HG03432 (cell line): ENCODE measurements around the gene PRKAG2.
"Not testable (repeated sequence)": the region's sequence is repeated elsewhere in the genome, so short reads cannot be mapped to it uniquely, and the experiment has no call there.

Experiments used
- ATAC-seq: cut with Tn5 transposase; IDR thresholded peaks from one replicate; pipeline ENCODE4 v1.9.1; 2021; ENCODE audit warnings: mild to moderate bottlenecking, moderate library complexity; ENCODE audit not compliant: unreplicated experiment

Gene PRKAG2

DNA sequence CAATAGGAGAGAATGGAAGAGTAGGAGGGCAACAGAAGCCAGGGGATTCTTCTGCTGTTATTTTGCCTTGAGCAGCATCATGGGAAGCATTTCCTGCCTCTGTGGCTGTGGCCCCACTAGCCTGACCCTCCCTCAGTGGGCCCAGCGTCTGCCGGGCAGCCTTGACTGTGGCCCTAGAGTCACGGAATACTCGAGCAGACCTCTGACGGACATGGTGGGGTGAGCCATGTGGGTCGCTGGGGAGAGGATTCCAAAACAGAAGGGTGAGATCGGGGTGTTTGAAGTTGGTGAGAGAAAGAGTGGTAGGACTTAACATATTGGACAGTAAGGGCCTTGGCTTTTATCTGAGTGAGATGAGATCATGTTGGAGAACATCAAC lies 8.3 kb upstream of the PRKAG2 start:
- ATAC-seq: no peak

DNA sequence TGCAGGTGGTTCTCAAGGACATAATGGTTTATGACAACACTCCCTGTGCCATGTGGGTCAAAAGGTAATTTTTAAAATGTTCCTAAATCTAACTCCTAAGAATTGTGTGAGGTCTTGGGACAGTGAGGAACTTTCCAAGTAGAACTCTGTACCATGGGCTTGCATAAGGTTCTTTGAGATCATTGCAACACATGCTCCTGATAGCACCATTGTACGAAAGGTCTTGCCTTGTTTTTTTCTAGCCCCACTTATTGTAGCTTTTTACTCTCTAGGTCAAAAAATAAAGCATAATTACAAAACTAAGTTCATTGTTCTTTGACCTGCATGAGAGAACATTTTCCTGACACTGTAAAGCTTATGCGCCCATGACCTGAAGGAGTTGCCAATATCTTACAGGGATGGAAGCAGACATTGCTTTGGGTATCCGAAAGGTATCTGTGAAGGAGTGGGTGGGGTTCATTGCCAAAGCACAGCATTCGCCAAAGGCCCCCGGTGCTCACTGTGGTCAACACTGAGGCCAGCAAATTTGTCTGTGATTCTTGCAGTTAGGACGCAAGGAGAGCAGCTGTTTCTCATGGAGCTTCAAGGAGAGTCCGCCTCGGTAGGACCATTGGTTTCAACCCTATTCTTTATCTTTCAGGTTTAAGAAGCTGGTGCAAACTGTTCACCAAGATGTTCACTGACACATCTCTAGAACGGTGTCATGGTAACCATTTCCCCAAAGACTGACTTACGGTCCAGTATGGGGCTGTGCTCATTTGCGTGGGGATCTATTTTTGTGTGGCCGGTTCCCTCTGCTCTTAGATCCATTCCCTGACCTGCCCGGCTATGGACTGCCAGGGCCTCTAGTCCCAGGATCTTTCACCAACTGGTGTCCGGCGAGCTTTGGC lies 7.6 kb upstream of the PRKAG2 start:
- ATAC-seq: no peak

DNA sequence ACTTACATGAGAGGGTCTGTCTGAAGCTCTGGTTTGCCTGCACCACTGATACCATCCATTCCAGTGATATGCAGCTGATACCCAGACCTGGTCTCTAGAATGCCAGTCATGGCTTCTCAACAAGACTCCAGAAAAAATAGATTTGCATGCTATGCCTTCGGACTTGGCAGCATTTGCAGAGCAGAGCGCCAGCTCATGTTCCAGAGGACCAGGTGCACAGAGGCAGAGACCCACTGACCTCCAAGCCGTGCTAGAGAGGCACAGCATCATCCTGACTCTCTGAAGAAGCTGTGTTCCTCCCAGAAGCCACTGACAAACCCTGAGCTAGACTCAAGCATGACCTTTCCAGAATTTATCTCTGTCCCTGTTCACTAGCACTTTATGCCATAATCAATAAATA lies 6.9 kb upstream of the PRKAG2 start:
- no peak for ATAC-seq

DNA sequence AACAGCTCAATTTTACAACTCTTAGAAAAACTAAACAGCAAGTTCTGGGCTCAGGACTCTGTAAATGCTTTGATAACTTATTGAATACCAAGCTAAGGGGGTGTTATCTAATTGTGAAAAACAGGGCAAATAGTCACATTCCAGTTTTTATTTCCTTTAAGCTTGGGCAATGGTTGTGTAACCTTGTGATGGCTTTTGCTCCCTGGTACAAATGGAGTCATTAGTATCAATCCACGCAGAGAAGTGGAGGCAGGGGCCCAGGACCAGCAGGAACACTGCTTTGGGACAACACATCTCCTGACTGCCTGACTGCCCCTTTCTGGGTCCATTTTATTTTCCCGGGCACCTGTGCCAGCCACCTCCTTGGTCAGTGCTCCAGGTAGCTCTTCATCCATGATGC lies 5.8 kb upstream of the PRKAG2 start:
- no peak for ATAC-seq

DNA sequence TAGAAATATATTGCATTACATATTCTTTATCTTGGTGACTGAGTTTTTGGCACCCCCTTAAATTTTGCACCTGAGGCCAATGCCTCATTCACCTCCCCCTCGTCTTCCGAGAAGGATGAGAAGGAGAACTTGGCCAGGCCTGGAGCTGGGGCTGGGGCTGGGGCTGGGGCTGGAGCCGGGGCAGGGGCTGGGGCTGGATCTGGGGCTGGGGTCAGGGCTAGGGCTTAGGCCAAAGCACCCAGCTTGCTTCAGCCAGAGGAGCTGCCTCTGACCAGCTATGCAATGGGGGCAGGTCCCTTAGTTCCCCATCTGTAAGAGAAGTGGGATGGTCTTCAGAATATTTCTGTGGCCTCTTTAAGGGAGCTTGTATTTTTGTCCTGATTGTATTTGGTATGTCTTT lies 3.8 kb upstream of the PRKAG2 start:
- ATAC-seq: no peak

DNA sequence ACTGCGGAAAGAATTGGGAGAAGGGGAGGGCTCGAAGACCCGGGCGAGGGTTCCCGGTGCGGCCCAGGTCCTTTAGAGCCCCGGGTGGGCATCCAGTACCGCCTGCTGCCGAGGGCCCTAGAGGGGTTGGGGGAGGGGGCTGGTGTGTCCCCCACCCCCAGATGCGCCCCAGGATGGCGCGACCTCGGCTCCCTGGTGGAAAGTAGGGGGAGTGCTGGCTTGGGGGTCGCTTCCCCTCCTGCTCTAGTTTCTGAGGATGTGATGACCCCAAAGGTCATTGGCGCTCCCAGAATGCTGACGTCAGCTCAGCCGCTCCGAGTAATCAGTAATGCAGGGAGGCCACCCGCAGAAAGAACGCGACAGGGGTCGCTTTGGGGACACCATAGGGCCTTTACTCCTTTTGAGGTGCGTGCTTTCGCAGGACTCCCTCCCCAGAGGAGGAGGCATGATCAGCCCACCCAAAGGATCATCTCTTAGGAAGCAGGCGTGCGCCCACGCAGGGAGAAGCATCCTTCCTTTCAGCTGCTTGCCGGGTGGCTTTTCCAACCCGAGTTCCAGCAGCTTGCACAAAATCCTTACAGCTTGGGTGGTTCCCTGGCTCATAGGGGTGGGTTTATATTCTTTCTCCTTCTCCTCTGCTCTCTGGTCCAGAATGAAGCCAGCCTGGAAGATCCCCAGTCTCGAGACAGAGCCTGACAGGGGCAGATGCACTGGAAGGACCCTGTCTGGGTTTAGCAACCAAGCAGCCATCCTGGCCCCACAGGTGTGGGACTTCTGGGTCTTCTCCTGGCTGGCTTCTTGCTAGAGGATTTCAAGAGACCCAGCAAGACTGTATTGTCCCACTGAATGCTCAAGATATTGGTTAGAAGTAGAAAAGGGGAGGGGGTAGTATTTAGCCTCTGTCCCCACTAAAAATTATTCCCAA lies 1.3 kb upstream of the PRKAG2 start:
- no peak for ATAC-seq

DNA sequence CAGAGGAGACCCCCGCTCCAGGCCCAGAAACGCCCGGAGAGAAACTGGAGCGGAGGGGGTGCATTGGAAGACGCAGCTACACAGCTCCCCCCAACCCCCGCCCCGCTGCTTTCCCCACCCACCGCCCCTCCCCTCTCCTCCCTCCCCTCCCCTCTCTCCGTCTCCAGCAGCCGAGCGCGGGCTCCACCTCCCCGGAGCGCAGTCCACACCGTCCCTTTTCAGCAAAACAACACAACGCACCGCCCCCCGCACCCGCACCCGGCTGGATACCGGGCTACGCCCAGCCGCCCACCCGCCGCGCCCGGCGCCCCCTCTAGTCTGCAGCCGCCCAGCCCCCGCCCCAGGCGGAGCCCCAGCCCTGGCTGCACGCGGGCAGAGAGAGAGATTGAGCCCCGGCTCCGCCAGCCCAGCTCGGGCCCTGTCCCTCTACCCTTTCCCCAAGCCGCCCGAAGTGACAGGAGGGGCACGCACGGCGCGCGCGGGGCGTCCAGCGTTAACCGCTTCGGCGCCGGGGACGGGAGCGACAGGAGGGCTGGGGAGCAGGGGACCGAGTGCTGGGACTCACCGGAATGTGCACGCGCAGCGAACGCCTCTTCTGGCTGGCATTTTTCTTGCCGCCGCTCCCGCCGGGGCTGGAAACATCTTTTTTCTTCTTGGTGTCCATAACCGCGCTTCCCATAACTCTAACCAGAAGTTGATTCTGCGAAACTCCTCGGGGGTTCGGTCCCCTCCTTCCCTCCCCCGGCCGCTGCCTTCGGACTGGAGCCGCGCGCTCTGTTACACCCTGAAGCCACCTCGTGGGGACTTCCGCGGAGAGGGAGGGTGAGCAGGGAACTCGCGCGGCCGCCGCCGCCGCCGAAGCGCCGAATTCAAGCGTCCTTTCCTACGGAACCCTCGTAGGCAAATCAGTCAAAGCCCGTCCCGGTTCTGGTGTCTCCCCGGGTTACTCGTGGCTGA lies 695 bp downstream of the PRKAG2 start:
- peak; percentile 31 for ATAC-seq

DNA sequence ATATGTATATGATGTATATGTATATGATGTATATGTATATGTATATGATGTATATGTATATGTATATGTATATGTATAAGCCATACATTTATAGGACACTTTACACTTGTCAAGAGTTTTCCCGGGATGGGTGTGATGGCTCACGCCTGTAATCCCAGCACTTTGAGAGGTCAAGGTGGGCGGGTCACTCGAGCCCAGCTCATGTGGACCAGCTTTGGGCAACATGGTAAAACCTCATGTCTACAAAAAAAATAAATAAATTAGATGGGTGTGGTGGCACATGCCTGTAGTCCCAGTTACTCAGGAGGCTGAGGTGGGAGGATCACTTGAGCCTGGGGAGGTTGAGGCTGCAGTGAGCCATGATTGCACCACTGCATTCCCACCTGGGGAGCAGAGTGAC lies 2.4 kb downstream of the PRKAG2 start:
- ATAC-seq: not testable (repeated sequence)

DNA sequence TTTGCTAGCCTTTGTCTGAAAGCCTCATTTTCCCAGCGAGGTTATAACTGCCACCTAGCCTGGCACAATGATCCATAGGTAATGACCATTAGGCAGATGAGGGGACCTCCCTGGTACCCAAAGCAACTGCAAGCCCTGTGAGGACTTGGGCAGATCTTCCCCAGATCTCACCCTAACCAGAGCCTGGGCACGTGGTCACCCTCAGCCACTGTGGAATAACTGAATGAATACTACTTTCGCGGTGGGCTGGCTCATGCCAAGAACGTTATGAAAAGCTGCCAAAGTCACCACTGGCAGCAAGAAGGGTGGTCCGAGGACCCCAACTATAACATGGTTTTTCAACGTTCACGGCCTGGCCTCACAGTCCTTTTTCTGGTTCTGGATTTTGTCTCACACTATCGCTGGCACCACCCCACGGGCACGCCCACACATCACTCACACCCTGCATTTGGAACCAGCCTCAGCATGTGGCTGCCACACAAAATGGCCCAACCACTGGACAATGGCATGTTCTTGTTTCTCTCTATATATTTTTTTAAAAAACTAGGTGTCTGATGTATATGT lies 3.4 kb downstream of the PRKAG2 start:
- no peak for ATAC-seq

DNA sequence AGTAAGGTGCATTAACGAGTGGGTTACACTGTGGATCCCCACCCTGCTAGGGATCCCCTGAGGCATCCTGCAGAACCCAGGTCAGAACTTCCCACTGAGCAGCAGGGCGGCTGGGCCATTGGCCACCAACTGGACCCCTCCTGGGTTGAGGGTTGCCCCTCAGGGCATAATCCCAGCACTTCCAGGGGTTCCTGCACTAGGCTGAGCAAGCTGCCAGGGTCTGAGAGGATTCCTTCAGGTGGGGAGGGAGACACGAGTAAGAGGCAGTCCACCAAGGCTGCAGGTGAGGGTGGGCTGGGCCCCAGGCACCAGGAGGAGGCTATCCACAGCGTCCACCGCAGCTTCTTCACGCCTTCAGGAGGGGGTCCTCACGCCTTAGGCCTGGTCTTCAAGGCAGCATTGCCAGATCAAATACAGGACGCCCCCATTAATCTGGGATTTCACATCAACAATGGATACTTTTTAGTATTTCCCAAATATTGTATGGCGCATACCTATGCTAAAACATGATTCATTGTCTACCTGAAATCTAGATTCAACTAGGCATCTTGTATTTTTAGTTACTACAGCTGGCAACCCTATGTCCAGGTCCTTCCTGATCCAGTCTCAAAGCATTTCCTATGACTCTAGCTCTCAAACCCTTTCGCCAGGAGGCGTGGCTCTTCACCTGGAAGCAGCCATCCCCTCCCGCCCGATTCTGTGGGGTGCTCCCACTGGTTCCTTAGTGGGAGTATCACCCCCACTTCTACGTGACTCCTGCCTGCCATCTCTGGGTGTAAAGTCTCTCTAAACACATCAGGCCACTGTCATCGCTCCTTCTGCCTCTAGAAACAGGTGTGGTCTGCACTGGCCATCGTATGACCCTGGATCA lies 4.1 kb downstream of the PRKAG2 start:
- ATAC-seq: no peak

DNA sequence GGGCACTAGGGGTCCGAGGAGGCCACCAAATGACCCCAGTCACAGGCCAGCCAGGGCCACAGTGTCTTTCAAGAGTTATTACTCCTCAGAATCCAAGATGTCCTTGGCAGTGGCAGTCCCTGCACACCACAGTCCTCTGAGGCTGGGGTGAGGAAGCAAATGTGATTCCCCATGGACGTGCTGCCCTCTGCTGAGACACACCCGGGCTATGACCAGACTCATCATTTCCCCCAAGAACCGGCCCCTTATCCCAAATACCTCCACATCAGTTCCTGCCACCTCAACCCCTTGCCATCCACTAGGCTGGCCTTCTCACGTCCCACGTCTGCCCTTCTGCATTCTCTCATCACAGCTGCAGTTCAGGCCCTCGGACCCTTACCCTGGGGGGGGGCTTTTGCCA lies 5.0 kb downstream of the PRKAG2 start:
- no peak for ATAC-seq

DNA sequence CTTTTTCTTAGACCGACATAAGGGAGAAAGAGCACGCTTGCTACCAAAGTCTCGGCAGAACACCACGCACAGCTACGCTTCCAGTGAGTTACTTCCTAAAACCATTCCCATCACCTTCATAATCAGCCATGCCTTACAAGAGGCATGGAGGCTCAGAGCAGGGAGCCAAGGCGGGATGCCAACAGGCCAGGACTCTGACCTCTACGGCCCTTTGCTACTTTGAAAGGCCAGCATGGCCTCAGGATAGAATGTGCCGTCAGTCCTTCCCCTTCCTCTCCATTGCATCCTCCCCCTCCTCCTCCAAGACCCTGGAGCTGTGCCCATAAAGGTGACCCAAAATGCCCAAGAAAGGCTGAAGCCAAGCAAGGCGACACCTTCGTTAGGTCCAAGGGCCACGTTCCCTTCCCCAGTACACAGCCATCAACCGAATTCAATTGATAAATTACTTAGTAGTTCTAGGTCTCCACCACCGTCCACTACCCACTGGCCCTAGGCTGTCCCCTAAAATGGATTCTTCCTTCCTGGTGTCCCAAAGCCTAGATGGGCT lies 5.7 kb downstream of the PRKAG2 start:
- ATAC-seq: no peak

DNA sequence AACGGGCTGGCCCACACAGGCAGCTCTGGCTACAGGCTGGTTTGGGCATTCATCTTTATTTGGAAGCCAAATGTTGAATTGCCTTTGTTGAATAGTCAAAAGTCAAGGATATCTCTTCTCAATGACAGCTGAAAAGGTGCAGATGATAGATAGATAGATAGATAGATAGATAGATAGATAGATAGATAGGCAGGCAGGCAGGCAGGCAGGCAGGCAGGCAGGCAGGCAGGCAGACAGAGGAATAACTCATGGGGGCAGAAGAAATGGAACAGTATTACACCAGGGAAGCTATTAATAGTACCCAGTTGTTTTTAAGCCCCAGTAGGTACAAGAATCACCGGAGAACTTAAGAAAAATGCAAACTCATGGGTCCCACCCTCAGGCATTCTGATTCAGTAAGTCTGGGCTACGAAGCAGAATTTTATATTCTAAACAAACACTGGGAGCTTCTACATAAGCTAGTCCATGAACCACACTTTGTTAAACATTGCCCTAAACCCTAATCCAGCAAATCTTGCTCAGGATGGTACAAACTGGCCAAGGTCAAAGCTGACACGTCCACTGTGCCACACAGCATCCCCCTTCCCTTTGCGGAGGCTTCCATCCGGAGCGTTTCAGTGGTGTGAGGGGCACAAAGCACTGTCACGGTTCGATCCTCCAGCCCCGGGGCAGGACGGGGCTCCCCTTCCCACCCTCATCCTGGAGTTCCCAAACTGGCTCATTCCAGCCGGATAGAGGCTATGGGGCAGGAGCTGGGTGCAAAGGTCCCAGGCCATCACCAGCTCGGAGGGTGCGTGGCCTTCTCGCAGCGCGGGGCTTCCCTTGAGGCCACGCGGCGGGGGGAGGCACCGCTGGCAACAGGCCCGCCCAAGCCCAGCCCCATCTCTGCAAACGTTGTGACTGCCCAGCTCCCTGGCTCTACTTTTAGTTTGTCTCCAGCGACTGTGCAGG lies 6.7 kb downstream of the PRKAG2 start:
- ATAC-seq: no peak

DNA sequence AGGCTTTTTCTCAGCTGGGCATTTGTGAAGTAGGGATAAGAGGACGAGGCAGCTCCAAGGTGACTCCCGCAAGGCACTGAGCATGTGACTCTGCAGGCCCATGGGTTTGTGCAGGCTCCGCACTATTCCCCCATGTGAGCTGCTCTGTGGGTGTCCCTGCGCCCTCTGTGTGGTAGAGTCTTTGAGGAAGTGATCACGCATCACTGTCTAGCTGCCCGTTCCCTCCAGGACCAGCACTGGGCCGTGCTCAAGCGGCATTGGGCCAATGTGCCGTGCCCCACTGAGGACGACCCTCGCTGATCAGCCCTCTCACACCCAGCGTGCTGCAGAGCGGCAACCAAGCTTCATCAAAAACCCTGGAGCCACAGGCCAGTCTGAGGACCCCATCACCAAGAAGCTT lies 7.5 kb downstream of the PRKAG2 start:
- ATAC-seq: no peak

DNA sequence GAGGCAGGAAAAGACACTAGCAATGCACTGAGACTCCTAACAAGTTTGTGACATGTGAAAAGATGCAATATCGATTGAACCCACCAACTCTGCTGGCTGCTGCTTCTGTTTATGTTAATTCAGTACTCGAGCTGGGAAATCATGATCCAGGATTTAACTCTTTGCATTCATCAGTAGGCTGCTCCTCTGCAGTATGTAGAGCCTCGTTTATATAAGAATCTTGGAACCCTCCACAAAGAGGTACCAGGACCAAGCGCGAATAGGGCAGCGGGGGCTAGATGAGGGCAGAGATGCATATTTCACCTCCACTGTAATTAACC lies 7.8 kb downstream of the PRKAG2 start:
- ATAC-seq: no peak

DNA sequence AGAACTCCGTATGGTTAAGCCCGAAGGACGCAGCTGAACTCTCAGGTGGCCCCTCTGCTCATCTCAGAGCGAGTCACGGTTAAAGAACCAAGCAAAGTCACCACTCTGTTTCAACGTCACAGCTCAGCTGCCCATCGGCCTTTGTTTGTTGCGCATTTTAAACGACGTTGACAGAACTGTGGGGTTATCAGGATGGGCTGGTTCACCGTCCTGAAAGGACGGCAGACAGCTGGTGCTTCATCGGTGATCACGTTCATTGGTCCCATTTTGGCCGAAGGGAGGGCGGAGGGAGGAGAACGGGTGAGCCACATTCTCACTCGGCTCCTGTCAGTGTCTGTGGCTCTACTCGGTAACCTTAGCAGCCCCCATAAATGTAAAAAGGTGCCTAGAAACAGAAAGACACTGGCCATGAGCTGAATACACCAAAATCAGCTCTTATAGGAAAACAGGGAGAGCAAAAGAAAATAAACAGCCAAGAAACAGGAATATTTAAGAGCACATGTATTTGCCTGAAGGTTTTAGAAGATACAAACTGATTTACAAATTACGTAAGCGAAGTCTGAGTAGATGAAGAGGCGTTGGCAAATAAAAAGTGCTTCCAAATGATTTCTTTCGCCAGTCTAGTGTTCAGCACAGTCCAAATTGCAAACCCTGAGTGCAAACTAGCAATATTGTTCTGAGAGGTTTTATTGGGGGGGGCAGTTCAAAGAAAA lies 8.4 kb downstream of the PRKAG2 start:
- no peak for ATAC-seq

DNA sequence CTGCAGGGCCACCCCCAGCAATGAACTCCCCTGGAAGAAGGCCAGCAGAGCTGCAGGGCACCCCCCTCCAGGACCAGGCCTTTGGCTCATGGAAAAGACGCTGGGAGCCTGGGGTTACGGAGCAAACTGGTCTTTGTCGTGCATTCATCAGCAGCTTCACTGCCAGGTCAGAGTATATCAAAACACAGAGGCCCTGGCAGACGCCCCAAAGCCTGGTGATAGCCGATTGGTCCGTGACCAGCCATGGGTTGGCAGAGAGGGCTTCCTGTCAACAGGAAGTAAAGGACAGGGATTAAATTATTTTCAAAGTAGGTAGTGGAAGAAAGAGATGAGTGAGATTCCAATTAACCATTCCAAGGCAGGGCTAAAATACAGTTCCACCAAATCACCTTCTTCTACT lies 9.0 kb downstream of the PRKAG2 start:
- no peak for ATAC-seq
